Chondrocyte (in vitro differentiated cells): ENCODE measurements around the gene U2AF2. TPM values are rescaled to one million over a fixed set of nuclear protein-coding genes. Genes with fewer than 3 reads are reported as not detected.

ENCODE experiments used
- DNase-seq: peaks from one replicate; pipeline ENCODE4 v3.0.0; 2021; ENCODE audit warnings: mixed read lengths, low spot score
- H3K27ac Mint-ChIP-seq: one replicate; pipeline ENCODE4 v1.8.0; 2021; ENCODE audit warnings: mild to moderate bottlenecking, moderate library complexity, mixed read lengths; ENCODE audit not compliant: unreplicated experiment
- H3K27me3 Mint-ChIP-seq: 2 replicates; pipeline ENCODE4 v1.8.0; 2021; ENCODE audit warnings: low read depth, mixed read lengths
- H3K36me3 Mint-ChIP-seq: 2 replicates; pipeline ENCODE4 v1.8.0; 2021; ENCODE audit warnings: low read depth, mixed read lengths
- H3K4me1 Mint-ChIP-seq: 2 replicates; pipeline ENCODE4 v1.8.0; 2021; ENCODE audit warnings: low read depth, mild to moderate bottlenecking, mixed read lengths
- H3K4me3 Mint-ChIP-seq: one replicate; pipeline ENCODE4 v1.8.0; 2021; ENCODE audit warnings: mild to moderate bottlenecking, moderate library complexity, mixed read lengths; ENCODE audit not compliant: unreplicated experiment
- H3K9me3 Mint-ChIP-seq: 2 replicates; pipeline ENCODE4 v1.8.0; 2021; ENCODE audit warnings: low read depth, mixed read lengths
- CTCF ChIP-seq: fragments of 200-600 bp; sonication (generic); IDR thresholded peaks from 2 replicates; pipeline ENCODE4 v1.5.0; 2021; ENCODE audit warnings: antibody characterized with exemption, mild to moderate bottlenecking, moderate library complexity
- total RNA-seq: library from RNA; stranded (reverse); gene quantifications from 3 replicates; pipeline ENCODE4 v1.2.1, GENCODE V29; 2021

The U2AF2 gene
- total RNA-seq, 1 donor from 2014 or later: 129 TPM

GRCh38 chr19:55683449-55684261 lies 28.8 kb downstream of the U2AF2 start:
- Mint-ChIP-seq H3K27me3 (no peaks in the 10 kb centered on the region), H3K36me3 (peaks cover 9% of the 10 kb centered on the region), H3K27ac (no peak overlapping the region), H3K4me1 (peaks cover 9% of the 10 kb centered on the region), H3K4me3 (no peak overlapping the region), H3K9me3 (no peaks in the 10 kb centered on the region)
- DNase-seq: no peak
- no peak for TF ChIP-seq CTCF

- Mint-ChIP-seq H3K27me3 (no peaks in the 10 kb centered on the region), H3K4me3 (no peak overlapping the region), H3K4me1 (peaks cover 6% of the 10 kb centered on the region), H3K36me3 (peaks cover 7% of the 10 kb centered on the region), H3K27ac (no peak overlapping the region), H3K9me3 (no peaks in the 10 kb centered on the region)
- DNase-seq: peak; percentile 91
- TF ChIP-seq CTCF: no peak
Measured at GRCh38 chr19:55684946-55685681, 30.3 kb downstream of the U2AF2 start.

- DNase-seq: peak; percentile 59
- H3K9me3 Mint-ChIP-seq: no peaks in the 10 kb centered on the region
- H3K4me1 Mint-ChIP-seq: peaks cover 6% of the 10 kb centered on the region
- peaks cover 7% of the 10 kb centered on the region for H3K36me3 Mint-ChIP-seq
- H3K4me3 Mint-ChIP-seq: no peak overlapping the region
- TF ChIP-seq CTCF: no peak
- H3K27ac Mint-ChIP-seq: no peak overlapping the region
- no peaks in the 10 kb centered on the region for H3K27me3 Mint-ChIP-seq
Measured at GRCh38 chr19:55685776-55686175, 30.9 kb downstream of the U2AF2 start.

GRCh38 chr19:55686311-55687050 lies 31.6 kb downstream of the U2AF2 start:
- H3K9me3 Mint-ChIP-seq: no peaks in the 10 kb centered on the region
- H3K4me1 Mint-ChIP-seq: peaks cover 6% of the 10 kb centered on the region
- H3K4me3 Mint-ChIP-seq: no peak overlapping the region
- no peaks in the 10 kb centered on the region for H3K27me3 Mint-ChIP-seq
- H3K27ac Mint-ChIP-seq: peak overlapping the region; percentile 32
- TF ChIP-seq CTCF: no peak
- DNase-seq: peak; percentile 59
- peaks cover 7% of the 10 kb centered on the region for H3K36me3 Mint-ChIP-seq
